Measurements from ENCODE around the gene DMXL1. TPM values are rescaled to one million over a fixed set of nuclear protein-coding genes. Genes with fewer than 3 reads are reported as not detected.
A peak's percentile ranks its signal among the peaks of the same experiment; 100 is the strongest.

DMXL1 gene
- total RNA-seq, 3 donors from 2014 or later (not counting 1 experiment from before 2014, with no cell fraction given), result 36.7 to 43.0 (median 39.9) TPM

DNA sequence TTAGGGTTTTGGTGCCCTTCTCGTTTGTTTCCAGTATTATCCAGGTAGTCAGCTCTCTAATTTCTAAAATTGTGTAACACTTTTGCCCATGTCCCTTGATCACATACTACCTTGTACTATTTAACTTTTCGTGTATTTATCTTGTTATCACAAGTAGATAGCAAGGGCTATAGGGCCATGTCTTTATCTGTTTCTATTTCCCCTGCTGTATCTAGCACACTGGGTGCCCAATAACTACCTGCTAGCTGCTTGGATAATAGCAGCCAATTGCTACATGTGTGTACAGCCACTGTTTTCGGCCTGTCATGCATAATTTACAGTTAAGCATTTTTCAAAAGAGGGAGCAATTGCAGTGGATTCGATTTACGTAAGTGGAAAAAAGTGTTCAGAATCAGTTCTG, 220.2 kb downstream of the DMXL1 start:
- H3K27ac ChIP-seq (ENCODE audit: low read length), result no peak overlapping the region
- H3K27ac Mint-ChIP-seq, result peak overlapping the region; percentile 89

DNA sequence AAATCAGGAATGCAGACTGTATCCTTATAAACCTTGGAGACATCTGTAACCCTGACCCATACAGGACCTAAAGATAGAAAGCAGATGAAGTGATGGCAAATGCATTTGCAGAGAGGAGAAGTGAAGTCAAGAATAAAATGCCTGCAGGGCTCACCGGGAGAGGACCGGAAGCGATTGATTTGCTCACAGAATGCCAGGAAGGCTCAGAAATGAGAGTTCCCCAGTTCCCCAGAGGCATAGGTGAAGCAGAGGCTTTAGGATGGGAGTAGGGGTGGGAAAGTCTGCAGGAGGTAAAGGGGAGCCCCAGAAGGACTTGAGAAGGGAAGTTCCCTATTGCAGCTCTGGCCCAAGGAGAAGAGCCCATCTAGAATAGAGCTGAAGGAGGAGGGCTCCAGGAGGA, 221.0 kb downstream of the DMXL1 start:
- peaks cover 70 to 72% of the 10 kb centered on the region in 2 donors for H3K4me1 Mint-ChIP-seq
- H3K4me1 ChIP-seq (ENCODE audit: control insufficient read depth, insufficient read depth, low read length), result peaks cover 23% of the 10 kb centered on the region
- peaks cover 2% of the 10 kb centered on the region in 2 donors for H3K9me3 Mint-ChIP-seq
- H3K27ac ChIP-seq (ENCODE audit: low read length), result no peak overlapping the region
- TF ChIP-seq, protein P1, sequence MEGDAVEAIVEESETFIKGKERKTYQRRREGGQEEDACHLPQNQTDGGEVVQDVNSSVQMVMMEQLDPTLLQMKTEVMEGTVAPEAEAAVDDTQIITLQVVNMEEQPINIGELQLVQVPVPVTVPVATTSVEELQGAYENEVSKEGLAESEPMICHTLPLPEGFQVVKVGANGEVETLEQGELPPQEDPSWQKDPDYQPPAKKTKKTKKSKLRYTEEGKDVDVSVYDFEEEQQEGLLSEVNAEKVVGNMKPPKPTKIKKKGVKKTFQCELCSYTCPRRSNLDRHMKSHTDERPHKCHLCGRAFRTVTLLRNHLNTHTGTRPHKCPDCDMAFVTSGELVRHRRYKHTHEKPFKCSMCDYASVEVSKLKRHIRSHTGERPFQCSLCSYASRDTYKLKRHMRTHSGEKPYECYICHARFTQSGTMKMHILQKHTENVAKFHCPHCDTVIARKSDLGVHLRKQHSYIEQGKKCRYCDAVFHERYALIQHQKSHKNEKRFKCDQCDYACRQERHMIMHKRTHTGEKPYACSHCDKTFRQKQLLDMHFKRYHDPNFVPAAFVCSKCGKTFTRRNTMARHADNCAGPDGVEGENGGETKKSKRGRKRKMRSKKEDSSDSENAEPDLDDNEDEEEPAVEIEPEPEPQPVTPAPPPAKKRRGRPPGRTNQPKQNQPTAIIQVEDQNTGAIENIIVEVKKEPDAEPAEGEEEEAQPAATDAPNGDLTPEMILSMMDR (IDR thresholded peaks at IDR 0.05), result no peak
- DNase-seq (no peak), ATAC-seq (no peak)
- H3K9me3 ChIP-seq (ENCODE audit: control insufficient read depth, insufficient read depth, low read length), result no peaks in the 10 kb centered on the region
- no peaks in the 10 kb centered on the region for H3K36me3 Mint-ChIP-seq
- peak overlapping the region; percentile 2 for H3K4me3 Mint-ChIP-seq
- H3K27me3 Mint-ChIP-seq (ENCODE audit: low read depth in 2 of 2), result no peaks in the 10 kb centered on the region
- H3K4me3 ChIP-seq (ENCODE audit: low read length), result no peak overlapping the region
- H3K27me3 ChIP-seq (ENCODE audit: control insufficient read depth, insufficient read depth, low read length), result no peaks in the 10 kb centered on the region
- H3K27ac Mint-ChIP-seq, result peak overlapping the region; percentile 27 to 89
- no peaks in the 10 kb centered on the region for H3K36me3 ChIP-seq (ENCODE audit: control insufficient read depth, insufficient read depth, low read length)
- intact Hi-C loops (cut with micrococcal nuclease), result no loop called here
- WGBS (ENCODE audit: insufficient coverage), result 95% methylated on average over 2 of the region's 3 CpGs

More for the DNA sequence above, 220.2 kb downstream of the DMXL1 start:
- Histone ChIP-seq H3K4me3 (ENCODE audit: low read length) (no peak overlapping the region), H3K36me3 (ENCODE audit: control insufficient read depth, insufficient read depth, low read length) (no peaks in the 10 kb centered on the region), H3K9me3 (ENCODE audit: control insufficient read depth, insufficient read depth, low read length) (no peaks in the 10 kb centered on the region), H3K4me1 (ENCODE audit: control insufficient read depth, insufficient read depth, low read length) (peaks cover 32% of the 10 kb centered on the region), H3K27me3 (ENCODE audit: control insufficient read depth, insufficient read depth, low read length) (no peaks in the 10 kb centered on the region)
- intact Hi-C loops (cut with micrococcal nuclease), result no loop called here
- no peaks in the 10 kb centered on the region for H3K36me3 Mint-ChIP-seq
- WGBS (ENCODE audit: insufficient coverage), result 79% methylated on average over 5 of the region's 5 CpGs
- peaks cover 77 to 79% of the 10 kb centered on the region in 2 donors for H3K4me1 Mint-ChIP-seq
- TF ChIP-seq, protein P1 (IDR thresholded peaks at IDR 0.05), result no peak
- H3K9me3 Mint-ChIP-seq, result peaks cover 2% of the 10 kb centered on the region in 2 donors
- no peak for ATAC-seq
- no peak overlapping the region for H3K4me3 Mint-ChIP-seq
- no peaks in the 10 kb centered on the region for H3K27me3 Mint-ChIP-seq (ENCODE audit: low read depth in 2 of 2)
- no peak for DNase-seq

- Mint-ChIP-seq H3K4me1 (peaks cover 66 to 72% of the 10 kb centered on the region in 2 donors), H3K27ac (peak overlapping the region; percentile 74 to 89), H3K9me3 (peaks cover 2% of the 10 kb centered on the region in 2 donors), H3K27me3 (ENCODE audit: low read depth in 2 of 2) (no peaks in the 10 kb centered on the region), H3K4me3 (no peak overlapping the region), H3K36me3 (no peaks in the 10 kb centered on the region)
- Histone ChIP-seq H3K27ac (ENCODE audit: low read length) (no peak overlapping the region), H3K36me3 (ENCODE audit: control insufficient read depth, insufficient read depth, low read length) (no peaks in the 10 kb centered on the region), H3K4me3 (ENCODE audit: low read length) (no peak overlapping the region), H3K9me3 (ENCODE audit: control insufficient read depth, insufficient read depth, low read length) (no peaks in the 10 kb centered on the region), H3K4me1 (ENCODE audit: control insufficient read depth, insufficient read depth, low read length) (peaks cover 19% of the 10 kb centered on the region), H3K27me3 (ENCODE audit: control insufficient read depth, insufficient read depth, low read length) (no peaks in the 10 kb centered on the region)
- WGBS (ENCODE audit: insufficient coverage), result 82% methylated on average over 2 of the region's 3 CpGs
- intact Hi-C loops (cut with micrococcal nuclease), result no loop called here
- TF ChIP-seq, protein P1 (IDR thresholded peaks at IDR 0.05), result no peak
- no peak for ATAC-seq
- DNase-seq, result no peak
These were observed 222.0 kb downstream of the DMXL1 start for GRCh38 chr5:119292701-119293515.
